Hepatocyte (in vitro differentiated cells): ENCODE data around the gene FFAR2. TPM values are rescaled to one million over a fixed set of nuclear protein-coding genes. Genes with fewer than 3 reads are reported as not detected.

Source experiments
- DNase-seq: peaks from one replicate; pipeline ENCODE4 v3.0.0-alpha.2; 2016; ENCODE audit warnings: low spot score
- H2AFZ ChIP-seq: fragments of 200-600 bp; sonication (generic); 2 replicates; pipeline ENCODE4 v1.6.0; 2016; ENCODE audit warnings: antibody characterized with exemption, mild to moderate bottlenecking
- H3K27ac ChIP-seq: fragments of 200-600 bp; sonication (generic); 2 replicates; pipeline ENCODE4 v1.5.1; 2016; ENCODE audit warnings: mild to moderate bottlenecking
- H3K27me3 ChIP-seq: fragments of 200-600 bp; sonication (generic); 2 replicates; pipeline ENCODE4 v1.6.1; 2016
- H3K36me3 ChIP-seq: fragments of 200-600 bp; sonication (generic); replicated peaks from 2 replicates; pipeline ENCODE4 v1.5.1; 2016; ENCODE audit warnings: low read depth; ENCODE audit not compliant: insufficient read depth
- H3K4me1 ChIP-seq: fragments of 200-600 bp; sonication (generic); 2 replicates; pipeline ENCODE4 v1.5.1; 2016; ENCODE audit warnings: mild to moderate bottlenecking, moderate library complexity; ENCODE audit not compliant: insufficient read depth
- H3K4me2 ChIP-seq: fragments of 200-600 bp; sonication (generic); 2 replicates; pipeline ENCODE4 v1.6.0; 2016
- H3K4me3 ChIP-seq: fragments of 200-600 bp; sonication (generic); 2 replicates; pipeline ENCODE4 v1.5.1; 2016; ENCODE audit warnings: mild to moderate bottlenecking
- H3K79me2 ChIP-seq: fragments of 200-600 bp; sonication (generic); 2 replicates; pipeline ENCODE4 v1.6.0; 2017; ENCODE audit warnings: mild to moderate bottlenecking
- H3K9me2 ChIP-seq: fragments of 200-600 bp; sonication (generic); replicated peaks from 2 replicates; pipeline ENCODE4 v1.6.0; 2017; ENCODE audit warnings: mild to moderate bottlenecking; ENCODE audit not compliant: insufficient read depth
- H3K9me3 ChIP-seq: fragments of 200-600 bp; sonication (generic); 2 replicates; pipeline ENCODE4 v1.5.1; 2016; ENCODE audit warnings: low read depth, mild to moderate bottlenecking
- H4K20me1 ChIP-seq: fragments of 200-600 bp; sonication (generic); 2 replicates; pipeline ENCODE4 v1.6.0; 2016; ENCODE audit warnings: mild to moderate bottlenecking; ENCODE audit not compliant: insufficient read depth, poor library complexity, severe bottlenecking
- EZH2 ChIP-seq: fragments of 200-600 bp; sonication (generic); IDR thresholded peaks from 2 replicates; pipeline ENCODE4 v1.6.1; 2016; ENCODE audit warnings: antibody characterized with exemption, mild to moderate bottlenecking, borderline replicate concordance
- EZH2phosphoT487 ChIP-seq: fragments of 200-600 bp; sonication (generic); IDR thresholded peaks from one replicate; pipeline ENCODE4 v1.6.1; 2018; ENCODE audit warnings: antibody characterized with exemption, mild to moderate bottlenecking, low read depth, moderate library complexity; ENCODE audit not compliant: unreplicated experiment, severe bottlenecking
- WGBS: methylation state at CpG from one replicate; pipeline ENCODE4 v1.1.6; 2016; ENCODE audit warnings: low lambda C conversion rate; ENCODE audit errors: missing lambda C conversion rate; 5-methylcytosine and 5-hydroxymethylcytosine counted together
- polyA plus RNA-seq: library from polyadenylated mRNA; unstranded; fragments of >200 nt; fragmentation: Nextera tagmentation; extraction: Ambion mirVana; gene quantifications from 2 replicates; pipeline ENCODE4 v1.2.1, GENCODE V29; 2016
- total RNA-seq: library from RNA; depleted of rRNA; stranded (reverse); fragments of >200 nt; gene quantifications from 2 replicates; pipeline ENCODE4 v1.2.3, GENCODE V29; 2014
- TF ChIP-seq, protein P1 (sequence below): fragments of 200-600 bp; sonication (generic); IDR thresholded peaks from 2 replicates; pipeline ENCODE4 v1.5.1; 2016; ENCODE audit warnings: antibody characterized with exemption, mild to moderate bottlenecking; ENCODE audit not compliant: poor library complexity

The FFAR2 gene
- total and polyA plus RNA-seq, 2 experiments from 2014 or later, result 0.20 TPM; not detected in 1

DNA sequence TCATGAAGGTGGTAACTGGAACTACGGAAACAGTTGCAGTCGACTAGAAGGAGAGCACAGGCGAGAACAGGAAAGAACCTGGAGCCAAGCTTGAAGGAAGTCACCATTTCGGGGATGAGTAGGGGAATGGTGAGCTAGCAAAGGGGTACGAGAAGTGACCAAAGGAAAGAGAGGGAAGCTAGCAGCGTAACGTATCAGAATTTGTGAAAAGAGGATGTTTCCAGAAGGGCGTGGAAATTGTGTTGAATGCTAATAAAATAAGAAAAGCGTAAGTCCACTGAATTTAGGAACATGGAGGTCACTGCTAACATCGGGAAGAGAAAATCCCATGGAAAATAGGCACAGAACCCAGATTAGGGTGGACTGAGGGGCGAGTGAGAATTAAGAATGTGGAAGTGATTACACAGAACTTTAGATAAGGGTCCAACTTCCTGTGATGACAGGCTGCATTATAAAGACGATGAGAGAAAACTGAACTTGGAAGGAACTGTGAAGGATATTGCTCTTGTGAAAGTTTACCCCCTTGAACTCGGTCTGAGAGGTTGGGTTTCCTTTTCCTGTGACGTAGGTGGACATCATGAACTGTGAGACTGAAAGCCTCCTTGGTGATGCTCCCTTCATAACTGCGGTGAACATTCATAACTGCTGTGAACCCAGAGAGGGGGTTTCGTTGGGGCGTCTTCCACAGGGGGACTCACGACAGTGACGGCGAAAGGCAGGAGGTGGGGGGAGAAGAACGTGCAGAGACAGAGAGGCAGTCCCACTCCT is 2.0 kb upstream of the FFAR2 start:
- Histone ChIP-seq H3K36me3 (no peaks in the 10 kb centered on the region), H3K4me1 (no peaks in the 10 kb centered on the region), H2AFZ (no peak overlapping the region), H4K20me1 (no peaks in the 10 kb centered on the region), H3K4me2 (no peak overlapping the region), H3K27ac (no peak overlapping the region), H3K9me3 (no peaks in the 10 kb centered on the region), H3K27me3 (no peaks in the 10 kb centered on the region), H3K79me2 (no peaks in the 10 kb centered on the region), H3K9me2 (no peaks in the 10 kb centered on the region), H3K4me3 (no peak overlapping the region)
- 83% methylated on average over 21 of the region's 21 CpGs for WGBS
- DNase-seq, result no peak
- no peak for TF ChIP-seq EZH2
- TF ChIP-seq EZH2phosphoT487, result no peak
- TF ChIP-seq, protein P1, sequence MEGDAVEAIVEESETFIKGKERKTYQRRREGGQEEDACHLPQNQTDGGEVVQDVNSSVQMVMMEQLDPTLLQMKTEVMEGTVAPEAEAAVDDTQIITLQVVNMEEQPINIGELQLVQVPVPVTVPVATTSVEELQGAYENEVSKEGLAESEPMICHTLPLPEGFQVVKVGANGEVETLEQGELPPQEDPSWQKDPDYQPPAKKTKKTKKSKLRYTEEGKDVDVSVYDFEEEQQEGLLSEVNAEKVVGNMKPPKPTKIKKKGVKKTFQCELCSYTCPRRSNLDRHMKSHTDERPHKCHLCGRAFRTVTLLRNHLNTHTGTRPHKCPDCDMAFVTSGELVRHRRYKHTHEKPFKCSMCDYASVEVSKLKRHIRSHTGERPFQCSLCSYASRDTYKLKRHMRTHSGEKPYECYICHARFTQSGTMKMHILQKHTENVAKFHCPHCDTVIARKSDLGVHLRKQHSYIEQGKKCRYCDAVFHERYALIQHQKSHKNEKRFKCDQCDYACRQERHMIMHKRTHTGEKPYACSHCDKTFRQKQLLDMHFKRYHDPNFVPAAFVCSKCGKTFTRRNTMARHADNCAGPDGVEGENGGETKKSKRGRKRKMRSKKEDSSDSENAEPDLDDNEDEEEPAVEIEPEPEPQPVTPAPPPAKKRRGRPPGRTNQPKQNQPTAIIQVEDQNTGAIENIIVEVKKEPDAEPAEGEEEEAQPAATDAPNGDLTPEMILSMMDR, result no peak

DNA sequence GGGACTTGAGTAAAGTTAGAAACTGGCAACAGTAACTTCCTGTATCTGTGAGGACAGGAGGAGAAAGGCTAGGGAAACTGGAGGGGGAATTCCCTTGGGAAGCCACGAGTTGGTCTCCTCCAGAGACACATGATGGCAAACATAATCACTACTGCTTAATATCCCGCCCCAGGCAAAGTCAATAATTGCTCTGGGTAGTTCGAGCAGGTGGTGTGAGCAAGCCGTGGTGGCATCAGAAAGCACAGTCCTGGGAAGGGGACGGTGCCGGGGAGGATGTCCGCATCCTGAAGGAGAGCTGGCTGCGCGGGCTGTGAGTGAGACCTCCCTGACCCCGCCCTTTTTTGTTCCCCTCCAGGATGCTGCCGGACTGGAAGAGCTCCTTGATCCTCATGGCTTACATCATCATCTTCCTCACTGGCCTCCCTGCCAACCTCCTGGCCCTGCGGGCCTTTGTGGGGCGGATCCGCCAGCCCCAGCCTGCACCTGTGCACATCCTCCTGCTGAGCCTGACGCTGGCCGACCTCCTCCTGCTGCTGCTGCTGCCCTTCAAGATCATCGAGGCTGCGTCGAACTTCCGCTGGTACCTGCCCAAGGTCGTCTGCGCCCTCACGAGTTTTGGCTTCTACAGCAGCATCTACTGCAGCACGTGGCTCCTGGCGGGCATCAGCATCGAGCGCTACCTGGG is 1.4 kb downstream of the FFAR2 start:
- DNase-seq, result peak; percentile 66
- Histone ChIP-seq H3K9me2 (no peaks in the 10 kb centered on the region), H3K27ac (no peak overlapping the region), H3K27me3 (no peaks in the 10 kb centered on the region), H4K20me1 (no peaks in the 10 kb centered on the region), H3K79me2 (no peaks in the 10 kb centered on the region), H2AFZ (no peak overlapping the region), H3K4me2 (no peak overlapping the region), H3K9me3 (no peaks in the 10 kb centered on the region), H3K4me3 (no peak overlapping the region), H3K36me3 (no peaks in the 10 kb centered on the region), H3K4me1 (no peaks in the 10 kb centered on the region)
- TF ChIP-seq, protein P1, result no peak
- TF ChIP-seq EZH2, result no peak
- TF ChIP-seq EZH2phosphoT487, result no peak
- WGBS, result 83% methylated on average over 27 of the region's 27 CpGs

DNA sequence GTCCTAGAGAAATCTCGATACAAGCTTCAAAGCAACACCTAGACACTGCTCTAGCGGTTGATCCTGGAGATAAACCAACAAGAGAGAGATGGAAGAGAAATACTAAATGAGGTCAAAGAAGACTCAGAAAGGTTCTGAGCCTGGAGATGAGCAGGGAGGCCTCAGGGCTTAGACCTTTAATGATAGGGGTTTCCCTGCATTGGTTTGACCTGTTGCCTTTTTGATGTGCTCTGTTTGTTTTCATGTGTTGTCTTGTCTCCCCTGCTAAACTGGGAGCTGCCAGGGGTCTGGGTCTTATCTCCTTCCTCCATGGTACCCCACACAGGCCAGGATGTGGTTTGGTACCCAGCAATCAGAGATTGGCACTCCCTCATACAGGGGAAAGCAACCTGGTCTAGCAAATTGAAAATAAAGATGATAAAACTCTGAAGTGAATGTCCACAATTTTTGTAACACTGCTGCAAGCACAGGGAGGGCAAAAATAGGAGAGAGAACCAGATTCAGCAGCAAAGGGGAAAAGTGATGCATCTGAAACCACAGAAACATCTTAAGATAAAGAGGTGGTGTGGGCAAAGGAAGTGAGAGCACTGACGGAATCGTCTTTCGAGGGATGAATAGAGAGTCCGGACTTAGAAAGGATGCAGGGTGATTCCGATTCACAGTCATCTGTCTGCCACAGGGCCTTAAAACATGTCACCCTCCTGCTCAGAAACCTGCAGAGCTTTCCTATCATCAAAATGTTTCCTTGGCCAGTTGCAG is 3.5 kb downstream of the FFAR2 start:
- H3K4me3 ChIP-seq, result no peak overlapping the region
- no peaks in the 10 kb centered on the region for H3K9me2 ChIP-seq
- 85% methylated on average over 7 of the region's 7 CpGs for WGBS
- H3K4me1 ChIP-seq, result no peaks in the 10 kb centered on the region
- H3K9me3 ChIP-seq, result no peaks in the 10 kb centered on the region
- no peak for DNase-seq
- H4K20me1 ChIP-seq, result no peaks in the 10 kb centered on the region
- H3K27me3 ChIP-seq, result no peaks in the 10 kb centered on the region
- TF ChIP-seq EZH2 (no peak), EZH2phosphoT487 (no peak)
- TF ChIP-seq, protein P1, result no peak
- no peaks in the 10 kb centered on the region for H3K36me3 ChIP-seq
- H3K79me2 ChIP-seq, result no peaks in the 10 kb centered on the region
- H2AFZ ChIP-seq, result no peak overlapping the region
- H3K4me2 ChIP-seq, result no peak overlapping the region
- H3K27ac ChIP-seq, result no peak overlapping the region
